GM23338 (cell line): ENCODE data around the gene SCN4A. TPM values are rescaled to one million over a fixed set of nuclear protein-coding genes. Genes with fewer than 3 reads are reported as not detected.

Source experiments
- ATAC-seq: fragments of 200-7000 bp; cut with Tn5 transposase; 3 replicates; pipeline ENCODE4 v1.9.1; 2020
- DNase-seq: peaks from one replicate; pipeline ENCODE4 v3.0.0-alpha.2; 2015; ENCODE audit warnings: low spot score
- H2AFZ ChIP-seq: fragments of 200-600 bp; sonication (generic); 2 replicates; pipeline ENCODE4 v1.8.0; 2016; ENCODE audit warnings: antibody characterized with exemption, mild to moderate bottlenecking, moderate library complexity
- H3F3A ChIP-seq: fragments of 200-600 bp; sonication (generic); replicated peaks from 2 replicates; pipeline ENCODE4 v1.8.0; 2017; ENCODE audit warnings: antibody characterized with exemption, mixed run types, low read depth
- H3K27ac ChIP-seq: fragments of 200-600 bp; sonication (generic); 2 replicates; pipeline ENCODE4 v1.6.1; 2016; ENCODE audit warnings: low read depth
- H3K27me3 ChIP-seq: fragments of 200-600 bp; sonication (generic); 2 replicates; pipeline ENCODE4 v1.8.0; 2016; ENCODE audit warnings: mild to moderate bottlenecking, mixed run types, moderate library complexity; ENCODE audit not compliant: insufficient read depth
- H3K36me3 ChIP-seq: fragments of 200-600 bp; sonication (generic); 2 replicates; pipeline ENCODE4 v1.8.0; 2016; ENCODE audit warnings: mild to moderate bottlenecking; ENCODE audit not compliant: insufficient read depth
- H3K4me1 ChIP-seq: fragments of 200-600 bp; sonication (generic); 2 replicates; pipeline ENCODE4 v1.8.0; 2016; ENCODE audit warnings: mild to moderate bottlenecking, moderate library complexity; ENCODE audit not compliant: insufficient read depth
- H3K4me2 ChIP-seq: fragments of 200-600 bp; sonication (generic); 2 replicates; pipeline ENCODE4 v1.7.1; 2017; ENCODE audit warnings: mixed run types
- H3K4me3 ChIP-seq: fragments of 200-600 bp; sonication (generic); 2 replicates; pipeline ENCODE4 v1.6.1; 2016; ENCODE audit warnings: mixed run types
- H3K79me2 ChIP-seq: fragments of 200-600 bp; sonication (generic); replicated peaks from 2 replicates; pipeline ENCODE4 v1.8.0; 2017; ENCODE audit warnings: mild to moderate bottlenecking; ENCODE audit not compliant: insufficient read depth
- H3K9me2 ChIP-seq: fragments of 200-600 bp; sonication (generic); 2 replicates; pipeline ENCODE4 v1.8.0; 2017; ENCODE audit not compliant: insufficient read depth
- H4K20me1 ChIP-seq: fragments of 200-600 bp; sonication (generic); replicated peaks from 2 replicates; pipeline ENCODE4 v1.8.0; 2017; ENCODE audit warnings: mild to moderate bottlenecking; ENCODE audit not compliant: insufficient read depth
- H3K27ac Mint-ChIP-seq: 2 replicates; pipeline ENCODE4 v1.8.0; 2020; ENCODE audit warnings: inconsistent platforms, mild to moderate bottlenecking, moderate library complexity, mixed read lengths
- H3K27me3 Mint-ChIP-seq: 3 replicates; pipeline ENCODE4 v1.8.0; 2022; ENCODE audit warnings: low read depth, mild to moderate bottlenecking, moderate library complexity, mixed read lengths, inconsistent platforms; ENCODE audit not compliant: insufficient read depth, poor library complexity
- H3K36me3 Mint-ChIP-seq: 3 replicates; pipeline ENCODE4 v1.8.0; 2021; ENCODE audit warnings: low read depth, mild to moderate bottlenecking, inconsistent platforms, moderate library complexity, mixed read lengths
- H3K4me1 Mint-ChIP-seq: 3 replicates; pipeline ENCODE4 v1.8.0; 2020; ENCODE audit warnings: mild to moderate bottlenecking, inconsistent platforms, mixed read lengths
- H3K4me3 Mint-ChIP-seq: 3 replicates; pipeline ENCODE4 v1.8.0; 2021; ENCODE audit warnings: moderate library complexity, mild to moderate bottlenecking, inconsistent platforms, mixed read lengths
- H3K9me3 Mint-ChIP-seq: 3 replicates; pipeline ENCODE4 v1.8.0; 2020; ENCODE audit warnings: moderate library complexity, mild to moderate bottlenecking, inconsistent platforms, mixed read lengths
- CREB1 ChIP-seq: fragments of 250-450 bp; sonication (Bioruptor Pico); IDR thresholded peaks from 2 replicates; pipeline ENCODE4 v1.5.0; 2020; ENCODE audit warnings: low read depth, mild to moderate bottlenecking, moderate library complexity
- CTCF ChIP-seq, 2 experiments: fragments of 200-600 bp in 1 of 2; sonication (generic) in 1 of 2; conservative IDR thresholded peaks; 2 replicates each; pipeline versions ENCODE4 v1.5.1 to v1.6.1; 2016 to 2017; ENCODE audit warnings: antibody characterized with exemption in 2 of 2, low read depth in 2 of 2, mild to moderate bottlenecking in 2 of 2, moderate library complexity in 1 of 2
- ETS1 ChIP-seq: IDR thresholded peaks from 2 replicates; pipeline ENCODE4 v1.6.1; 2016; ENCODE audit warnings: antibody characterized with exemption
- EZH2 ChIP-seq: fragments of 200-600 bp; sonication (generic); IDR thresholded peaks from one replicate; pipeline ENCODE4 v1.8.0; 2017; ENCODE audit warnings: antibody characterized with exemption, mild to moderate bottlenecking, low read depth; ENCODE audit not compliant: unreplicated experiment
- EZH2phosphoT487 ChIP-seq: fragments of 200-600 bp; sonication (generic); IDR thresholded peaks from one replicate; pipeline ENCODE4 v1.8.1; 2018; ENCODE audit warnings: antibody characterized with exemption; ENCODE audit not compliant: unreplicated experiment
- NANOG ChIP-seq: IDR thresholded peaks from 2 replicates; pipeline ENCODE4 v1.6.1; 2016; ENCODE audit warnings: antibody characterized with exemption, borderline replicate concordance
- POLR2AphosphoS5 ChIP-seq: IDR thresholded peaks from 2 replicates; pipeline ENCODE4 v1.6.1; 2016; ENCODE audit warnings: antibody characterized with exemption, low read depth
- ZNF114 ChIP-seq: fragments of 250-450 bp; sonication (Bioruptor Pico); IDR thresholded peaks from 2 replicates; pipeline ENCODE4 v1.5.0; 2020; ENCODE audit warnings: mild to moderate bottlenecking, moderate library complexity
- ZNF331 ChIP-seq: fragments of 250-450 bp; sonication (Bioruptor Pico); IDR thresholded peaks from 2 replicates; pipeline ENCODE4 v1.5.0; 2020; ENCODE audit warnings: low read depth, mild to moderate bottlenecking, moderate library complexity
- polyA plus RNA-seq: library from polyadenylated mRNA; unstranded; fragments of >200 nt; fragmentation: Nextera tagmentation; extraction: Ambion mirVana; gene quantifications from 2 replicates; pipeline ENCODE4 v1.2.1, GENCODE V29; 2016
- total RNA-seq: library from RNA; depleted of rRNA; stranded (reverse); fragments of >200 nt; shearing (Covaris generic); gene quantifications from 2 replicates; pipeline ENCODE4 v1.2.3, GENCODE V29; 2014
- TF ChIP-seq, protein P1 (sequence below): fragments of 250-450 bp; sonication (Bioruptor Pico); IDR thresholded peaks from 2 replicates; pipeline ENCODE4 v1.5.0; 2020; ENCODE audit warnings: mild to moderate bottlenecking, moderate library complexity
- TF ChIP-seq, protein P2 (sequence below): IDR thresholded peaks from one replicate; pipeline ENCODE4 v1.6.1; 2018; ENCODE audit warnings: antibody characterized with exemption; ENCODE audit not compliant: unreplicated experiment

The SCN4A gene
- total and polyA plus RNA-seq, 2 experiments from 2014 or later: 2.3 to 7.9 TPM

GRCh38 chr17:63940584-63940983 is 32.1 kb downstream of the SCN4A start (continued):
- TF ChIP-seq, protein P1, sequence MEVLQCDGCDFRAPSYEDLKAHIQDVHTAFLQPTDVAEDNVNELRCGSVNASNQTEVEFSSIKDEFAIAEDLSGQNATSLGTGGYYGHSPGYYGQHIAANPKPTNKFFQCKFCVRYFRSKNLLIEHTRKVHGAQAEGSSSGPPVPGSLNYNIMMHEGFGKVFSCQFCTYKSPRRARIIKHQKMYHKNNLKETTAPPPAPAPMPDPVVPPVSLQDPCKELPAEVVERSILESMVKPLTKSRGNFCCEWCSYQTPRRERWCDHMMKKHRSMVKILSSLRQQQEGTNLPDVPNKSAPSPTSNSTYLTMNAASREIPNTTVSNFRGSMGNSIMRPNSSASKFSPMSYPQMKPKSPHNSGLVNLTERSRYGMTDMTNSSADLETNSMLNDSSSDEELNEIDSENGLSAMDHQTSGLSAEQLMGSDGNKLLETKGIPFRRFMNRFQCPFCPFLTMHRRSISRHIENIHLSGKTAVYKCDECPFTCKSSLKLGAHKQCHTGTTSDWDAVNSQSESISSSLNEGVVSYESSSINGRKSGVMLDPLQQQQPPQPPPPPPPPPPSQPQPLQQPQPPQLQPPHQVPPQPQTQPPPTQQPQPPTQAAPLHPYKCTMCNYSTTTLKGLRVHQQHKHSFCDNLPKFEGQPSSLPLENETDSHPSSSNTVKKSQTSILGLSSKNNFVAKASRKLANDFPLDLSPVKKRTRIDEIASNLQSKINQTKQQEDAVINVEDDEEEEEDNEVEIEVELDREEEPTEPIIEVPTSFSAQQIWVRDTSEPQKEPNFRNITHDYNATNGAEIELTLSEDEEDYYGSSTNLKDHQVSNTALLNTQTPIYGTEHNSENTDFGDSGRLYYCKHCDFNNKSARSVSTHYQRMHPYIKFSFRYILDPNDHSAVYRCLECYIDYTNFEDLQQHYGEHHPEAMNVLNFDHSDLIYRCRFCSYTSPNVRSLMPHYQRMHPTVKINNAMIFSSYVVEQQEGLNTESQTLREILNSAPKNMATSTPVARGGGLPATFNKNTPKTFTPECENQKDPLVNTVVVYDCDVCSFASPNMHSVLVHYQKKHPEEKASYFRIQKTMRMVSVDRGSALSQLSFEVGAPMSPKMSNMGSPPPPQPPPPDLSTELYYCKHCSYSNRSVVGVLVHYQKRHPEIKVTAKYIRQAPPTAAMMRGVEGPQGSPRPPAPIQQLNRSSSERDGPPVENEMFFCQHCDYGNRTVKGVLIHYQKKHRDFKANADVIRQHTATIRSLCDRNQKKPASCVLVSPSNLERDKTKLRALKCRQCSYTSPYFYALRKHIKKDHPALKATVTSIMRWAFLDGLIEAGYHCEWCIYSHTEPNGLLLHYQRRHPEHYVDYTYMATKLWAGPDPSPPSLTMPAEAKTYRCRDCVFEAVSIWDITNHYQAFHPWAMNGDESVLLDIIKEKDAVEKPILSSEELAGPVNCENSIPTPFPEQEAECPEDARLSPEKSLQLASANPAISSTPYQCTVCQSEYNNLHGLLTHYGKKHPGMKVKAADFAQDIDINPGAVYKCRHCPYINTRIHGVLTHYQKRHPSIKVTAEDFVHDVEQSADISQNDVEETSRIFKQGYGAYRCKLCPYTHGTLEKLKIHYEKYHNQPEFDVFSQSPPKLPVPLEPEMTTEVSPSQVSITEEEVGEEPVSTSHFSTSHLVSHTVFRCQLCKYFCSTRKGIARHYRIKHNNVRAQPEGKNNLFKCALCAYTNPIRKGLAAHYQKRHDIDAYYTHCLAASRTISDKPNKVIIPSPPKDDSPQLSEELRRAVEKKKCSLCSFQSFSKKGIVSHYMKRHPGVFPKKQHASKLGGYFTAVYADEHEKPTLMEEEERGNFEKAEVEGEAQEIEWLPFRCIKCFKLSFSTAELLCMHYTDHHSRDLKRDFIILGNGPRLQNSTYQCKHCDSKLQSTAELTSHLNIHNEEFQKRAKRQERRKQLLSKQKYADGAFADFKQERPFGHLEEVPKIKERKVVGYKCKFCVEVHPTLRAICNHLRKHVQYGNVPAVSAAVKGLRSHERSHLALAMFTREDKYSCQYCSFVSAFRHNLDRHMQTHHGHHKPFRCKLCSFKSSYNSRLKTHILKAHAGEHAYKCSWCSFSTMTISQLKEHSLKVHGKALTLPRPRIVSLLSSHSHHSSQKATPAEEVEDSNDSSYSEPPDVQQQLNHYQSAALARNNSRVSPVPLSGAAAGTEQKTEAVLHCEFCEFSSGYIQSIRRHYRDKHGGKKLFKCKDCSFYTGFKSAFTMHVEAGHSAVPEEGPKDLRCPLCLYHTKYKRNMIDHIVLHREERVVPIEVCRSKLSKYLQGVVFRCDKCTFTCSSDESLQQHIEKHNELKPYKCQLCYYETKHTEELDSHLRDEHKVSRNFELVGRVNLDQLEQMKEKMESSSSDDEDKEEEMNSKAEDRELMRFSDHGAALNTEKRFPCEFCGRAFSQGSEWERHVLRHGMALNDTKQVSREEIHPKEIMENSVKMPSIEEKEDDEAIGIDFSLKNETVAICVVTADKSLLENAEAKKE (CRISPR knock-in tag): no peak
- no peak for TF ChIP-seq CREB1 (CRISPR knock-in tag)
- no peak for TF ChIP-seq ZNF331 (CRISPR knock-in tag)
- no peak for TF ChIP-seq NANOG
- TF ChIP-seq EZH2: no peak
- TF ChIP-seq ETS1: no peak

- Mint-ChIP-seq H3K27ac (no peak overlapping the region), H3K4me1 (peaks cover 4% of the 10 kb centered on the region; the same call in 2 of the 3 replicates), H3K9me3 (no peaks in the 10 kb centered on the region; the same call in 2 of the 3 replicates), H3K27me3 (peaks cover 2% of the 10 kb centered on the region), H3K36me3 (peaks cover 30% of the 10 kb centered on the region), H3K4me3 (no peak overlapping the region)
- Histone ChIP-seq H3K9me2 (no peaks in the 10 kb centered on the region), H3K4me2 (no peak overlapping the region), H2AFZ (no peak overlapping the region), H3K79me2 (no peaks in the 10 kb centered on the region), H4K20me1 (no peaks in the 10 kb centered on the region), H3F3A (no peaks in the 10 kb centered on the region), H3K4me3 (no peak overlapping the region), H3K27me3 (no peaks in the 10 kb centered on the region), H3K36me3 (no peaks in the 10 kb centered on the region), H3K4me1 (no peaks in the 10 kb centered on the region), H3K27ac (no peak overlapping the region)
- ATAC-seq (peak; percentile 47), DNase-seq (peak; percentile 43)
- no peak for TF ChIP-seq ETS1
- no peak for TF ChIP-seq EZH2phosphoT487
- TF ChIP-seq POLR2AphosphoS5: no peak
- TF ChIP-seq, protein P2, sequence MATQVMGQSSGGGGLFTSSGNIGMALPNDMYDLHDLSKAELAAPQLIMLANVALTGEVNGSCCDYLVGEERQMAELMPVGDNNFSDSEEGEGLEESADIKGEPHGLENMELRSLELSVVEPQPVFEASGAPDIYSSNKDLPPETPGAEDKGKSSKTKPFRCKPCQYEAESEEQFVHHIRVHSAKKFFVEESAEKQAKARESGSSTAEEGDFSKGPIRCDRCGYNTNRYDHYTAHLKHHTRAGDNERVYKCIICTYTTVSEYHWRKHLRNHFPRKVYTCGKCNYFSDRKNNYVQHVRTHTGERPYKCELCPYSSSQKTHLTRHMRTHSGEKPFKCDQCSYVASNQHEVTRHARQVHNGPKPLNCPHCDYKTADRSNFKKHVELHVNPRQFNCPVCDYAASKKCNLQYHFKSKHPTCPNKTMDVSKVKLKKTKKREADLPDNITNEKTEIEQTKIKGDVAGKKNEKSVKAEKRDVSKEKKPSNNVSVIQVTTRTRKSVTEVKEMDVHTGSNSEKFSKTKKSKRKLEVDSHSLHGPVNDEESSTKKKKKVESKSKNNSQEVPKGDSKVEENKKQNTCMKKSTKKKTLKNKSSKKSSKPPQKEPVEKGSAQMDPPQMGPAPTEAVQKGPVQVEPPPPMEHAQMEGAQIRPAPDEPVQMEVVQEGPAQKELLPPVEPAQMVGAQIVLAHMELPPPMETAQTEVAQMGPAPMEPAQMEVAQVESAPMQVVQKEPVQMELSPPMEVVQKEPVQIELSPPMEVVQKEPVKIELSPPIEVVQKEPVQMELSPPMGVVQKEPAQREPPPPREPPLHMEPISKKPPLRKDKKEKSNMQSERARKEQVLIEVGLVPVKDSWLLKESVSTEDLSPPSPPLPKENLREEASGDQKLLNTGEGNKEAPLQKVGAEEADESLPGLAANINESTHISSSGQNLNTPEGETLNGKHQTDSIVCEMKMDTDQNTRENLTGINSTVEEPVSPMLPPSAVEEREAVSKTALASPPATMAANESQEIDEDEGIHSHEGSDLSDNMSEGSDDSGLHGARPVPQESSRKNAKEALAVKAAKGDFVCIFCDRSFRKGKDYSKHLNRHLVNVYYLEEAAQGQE: no peak
- TF ChIP-seq CREB1 (CRISPR knock-in tag): no peak
- TF ChIP-seq CTCF (conservative IDR thresholded peaks at IDR 0.05; ENCODE audit: low read depth in 2 of 2): no peak
- TF ChIP-seq EZH2: no peak
- TF ChIP-seq ZNF114 (CRISPR knock-in tag): no peak
Observed at GRCh38 chr17:63939884-63940283, 32.8 kb downstream of the SCN4A start.
